ENCODE measurements around the gene SLC35F4. TPM values are rescaled to one million over a fixed set of nuclear protein-coding genes. Genes with fewer than 3 reads are reported as not detected.
"Not testable (repeated sequence)": the region's sequence is repeated elsewhere in the genome, so short reads cannot be mapped to it uniquely, and the experiment has no call there.

The SLC35F4 gene
- polyA plus RNA-seq, 4 donors: 2.2 to 3.9 (median 2.6) TPM

DNA sequence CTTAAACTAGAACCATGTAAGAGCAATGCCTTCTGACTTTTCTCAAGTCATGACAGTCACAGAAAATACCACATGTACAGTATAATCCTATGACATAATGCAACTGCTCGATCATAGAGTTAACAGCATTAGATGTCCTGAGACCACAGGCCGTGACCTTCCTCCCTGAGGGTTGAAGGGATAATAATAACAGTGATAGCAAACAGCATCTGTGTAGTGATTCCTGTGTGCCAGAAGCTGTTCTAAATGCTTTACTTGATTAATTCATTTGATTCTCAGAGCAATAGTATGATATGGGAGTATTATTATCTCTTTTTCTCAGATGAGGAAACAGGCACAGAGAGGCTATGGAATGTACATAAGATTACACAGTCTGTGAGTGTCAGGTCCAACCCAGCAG, 53.2 kb downstream of the SLC35F4 start:
- no peak for DNase-seq (ENCODE audit: low read depth in 4 of 4, low spot score in 2 of 4)

DNA sequence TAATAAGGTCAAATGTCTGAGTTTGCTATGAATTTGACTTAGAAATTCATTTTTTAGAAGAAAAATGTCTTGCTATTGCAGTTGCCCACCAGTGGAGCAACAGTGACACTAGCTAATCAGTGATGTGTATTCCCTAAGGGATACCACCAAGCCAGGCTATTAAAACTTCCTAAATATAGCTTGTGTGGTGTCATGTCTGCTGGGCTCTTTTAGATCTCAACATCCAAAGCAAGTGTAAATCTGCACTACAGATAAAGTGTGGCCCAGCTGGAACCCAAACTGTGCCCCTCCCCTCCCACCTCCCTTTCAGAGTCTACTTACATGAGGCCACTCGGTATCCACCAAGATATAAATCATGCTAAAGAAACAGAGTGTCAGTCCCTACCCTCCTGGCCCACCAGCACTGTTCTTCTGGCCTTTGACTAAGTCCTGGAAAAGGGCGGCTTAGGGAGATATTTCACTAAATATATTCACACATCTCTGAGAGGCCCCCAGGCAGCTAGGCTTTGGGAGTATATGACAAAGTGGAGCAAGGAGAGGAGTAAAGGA, 53.8 kb downstream of the SLC35F4 start:
- DNase-seq (ENCODE audit: low read depth in 4 of 4, low spot score in 2 of 4): no peak

GRCh38 chr14:57809808-57810207, 56.1 kb downstream of the SLC35F4 start:
- no peak for DNase-seq (ENCODE audit: low read depth in 4 of 4, low spot score in 2 of 4)

GRCh38 chr14:57797160-57797559, 68.7 kb downstream of the SLC35F4 start:
- no peak for DNase-seq (ENCODE audit: low read depth in 4 of 4, low spot score in 2 of 4)

DNA sequence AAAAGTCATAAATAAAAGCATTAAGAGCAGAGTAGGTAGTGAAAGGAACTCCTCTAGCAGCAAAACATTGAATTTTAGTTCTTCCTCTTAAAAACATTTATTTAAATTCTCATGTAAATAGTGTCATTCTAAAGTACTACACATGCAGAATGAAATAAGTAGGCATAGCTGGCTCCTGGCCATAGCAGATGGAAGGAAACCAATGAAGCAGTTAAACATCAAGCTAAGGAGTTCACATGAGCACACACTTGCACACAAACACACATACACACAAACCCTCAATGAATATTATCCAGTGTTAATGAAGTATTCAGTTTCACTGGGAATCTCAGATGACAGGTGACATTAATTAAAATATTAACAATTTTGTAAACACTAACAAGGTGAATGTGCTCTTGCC, 69.3 kb downstream of the SLC35F4 start:
- DNase-seq (ENCODE audit: low read depth in 4 of 4, low spot score in 2 of 4): no peak

GRCh38 chr14:57785058-57785457, 80.8 kb downstream of the SLC35F4 start:
- no peak for DNase-seq (ENCODE audit: low read depth in 4 of 4, low spot score in 2 of 4)

GRCh38 chr14:57771801-57772200, 94.1 kb downstream of the SLC35F4 start:
- DNase-seq (ENCODE audit: low read depth in 4 of 4, low spot score in 2 of 4): no peak

DNA sequence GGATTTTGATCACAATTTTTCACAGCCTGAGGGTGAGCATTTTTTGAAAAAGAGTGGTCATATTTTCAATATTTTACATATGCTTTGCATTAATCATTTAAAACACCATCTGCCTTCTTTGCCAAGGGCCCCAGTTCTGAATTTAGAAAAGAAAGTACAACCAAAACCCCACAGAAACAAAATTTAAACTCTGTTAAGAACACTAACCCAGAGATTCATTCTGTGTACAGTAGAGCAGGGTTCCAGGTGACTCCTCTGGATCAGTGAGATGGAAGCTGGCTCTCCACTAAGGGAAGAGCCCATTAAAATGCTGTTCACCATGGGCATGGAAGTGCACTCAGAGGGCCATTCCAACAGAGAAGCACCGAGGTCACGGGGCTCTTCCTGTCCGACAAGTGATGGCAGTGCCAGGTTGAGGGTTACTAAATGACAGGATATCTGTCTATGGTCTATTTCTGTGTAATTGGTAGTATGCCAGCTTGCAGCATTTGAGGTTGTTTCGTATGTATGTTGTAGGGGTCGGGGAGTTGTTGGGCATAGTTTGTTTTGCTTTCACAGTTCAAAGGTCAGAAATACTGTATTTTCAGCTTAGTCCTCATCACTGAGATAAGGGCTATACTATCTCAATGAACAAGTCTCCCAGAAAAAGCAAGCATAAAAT, 95.9 kb downstream of the SLC35F4 start:
- no peak for DNase-seq (ENCODE audit: low read depth in 4 of 4, low spot score in 2 of 4)

- DNase-seq (ENCODE audit: low read depth in 4 of 4, low spot score in 2 of 4): no peak
These were observed 104.1 kb downstream of the SLC35F4 start for GRCh38 chr14:57761800-57762199.

- no peak for DNase-seq (ENCODE audit: low read depth in 4 of 4, low spot score in 2 of 4)
These were observed 105.0 kb downstream of the SLC35F4 start for GRCh38 chr14:57760896-57761295.

DNA sequence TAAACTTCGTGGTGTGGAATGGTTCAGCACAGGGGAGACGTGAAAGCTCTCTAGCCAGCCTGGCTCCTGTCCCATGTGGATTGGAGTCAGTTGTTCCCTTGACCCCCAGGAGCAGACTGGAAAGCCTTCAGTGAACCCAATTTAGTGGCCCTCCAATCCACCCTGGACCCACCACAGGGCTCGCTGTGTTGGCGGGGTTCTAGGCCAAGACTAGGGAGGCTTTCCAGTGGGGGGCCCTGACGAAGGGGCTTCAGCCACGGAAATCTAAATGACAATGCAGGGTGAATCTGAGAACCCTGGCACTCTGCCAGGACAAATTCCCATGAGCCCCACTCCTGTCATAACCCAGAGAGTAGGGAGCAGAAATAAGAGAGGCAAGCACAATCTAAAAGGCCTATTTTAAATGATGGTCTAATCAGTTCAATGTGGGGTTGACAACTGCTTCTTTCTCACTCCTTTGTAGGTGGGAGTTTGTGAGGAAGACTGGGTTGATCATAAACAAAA, 110.8 kb downstream of the SLC35F4 start:
- DNase-seq (ENCODE audit: low read depth in 4 of 4, low spot score in 2 of 4): no peak

- no peak for DNase-seq (ENCODE audit: low read depth in 4 of 4, low spot score in 2 of 4)
These were observed 111.4 kb downstream of the SLC35F4 start for GRCh38 chr14:57754527-57754926.

- no peak for DNase-seq (ENCODE audit: low read depth in 4 of 4, low spot score in 2 of 4)
These were observed 112.1 kb downstream of the SLC35F4 start for GRCh38 chr14:57753821-57754220.

GRCh38 chr14:57752142-57752695, 113.7 kb downstream of the SLC35F4 start:
- not testable (repeated sequence) for DNase-seq (ENCODE audit: low read depth in 4 of 4, low spot score in 2 of 4)

DNA sequence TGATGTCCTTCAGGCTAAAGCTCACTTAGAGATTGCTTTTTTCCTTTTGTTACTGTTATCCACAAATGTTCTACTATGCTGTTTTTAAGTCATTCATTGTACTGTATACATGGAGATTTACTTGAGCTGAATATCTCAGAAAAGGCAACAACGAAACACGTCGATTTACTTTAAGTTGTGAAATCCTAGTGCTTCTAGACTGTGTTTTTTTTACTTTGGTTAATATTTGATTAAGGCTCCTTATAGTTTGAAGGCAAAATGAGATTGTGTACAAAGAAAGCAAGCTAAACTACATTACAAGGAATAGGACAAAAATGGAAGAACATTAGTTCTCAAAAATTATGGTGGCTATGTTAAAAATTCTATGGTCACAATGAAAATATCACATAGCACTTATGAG, 114.5 kb downstream of the SLC35F4 start:
- no peak for DNase-seq (ENCODE audit: low read depth in 4 of 4, low spot score in 2 of 4)

GRCh38 chr14:57749267-57749666, 116.6 kb downstream of the SLC35F4 start:
- DNase-seq (ENCODE audit: low read depth in 4 of 4, low spot score in 2 of 4): no peak

- DNase-seq (ENCODE audit: low read depth in 4 of 4, low spot score in 2 of 4): no peak
These were observed 117.6 kb downstream of the SLC35F4 start for GRCh38 chr14:57748279-57748678.

DNA sequence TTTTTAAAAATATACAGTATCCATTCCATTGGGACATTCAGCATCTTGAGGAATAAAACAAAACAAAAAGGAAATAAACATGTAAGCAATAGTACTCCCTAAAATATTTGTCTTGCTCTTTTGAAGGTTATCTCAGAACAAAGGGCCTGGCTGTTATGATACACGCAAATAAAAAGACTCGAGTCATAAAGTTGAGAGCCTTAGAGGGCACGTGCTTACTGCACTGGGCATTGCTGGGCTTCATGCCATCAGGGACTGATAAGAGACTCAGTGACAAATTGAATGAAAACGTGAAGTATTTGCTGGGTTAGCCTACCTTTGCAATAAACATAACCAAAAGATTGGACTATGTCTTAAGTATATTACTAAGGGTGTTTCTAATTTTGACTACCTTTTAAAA, 118.9 kb downstream of the SLC35F4 start:
- no peak for DNase-seq (ENCODE audit: low read depth in 4 of 4, low spot score in 2 of 4)

- DNase-seq (ENCODE audit: low read depth in 4 of 4, low spot score in 2 of 4): no peak
These were observed 119.3 kb downstream of the SLC35F4 start for GRCh38 chr14:57746563-57746962.

DNA sequence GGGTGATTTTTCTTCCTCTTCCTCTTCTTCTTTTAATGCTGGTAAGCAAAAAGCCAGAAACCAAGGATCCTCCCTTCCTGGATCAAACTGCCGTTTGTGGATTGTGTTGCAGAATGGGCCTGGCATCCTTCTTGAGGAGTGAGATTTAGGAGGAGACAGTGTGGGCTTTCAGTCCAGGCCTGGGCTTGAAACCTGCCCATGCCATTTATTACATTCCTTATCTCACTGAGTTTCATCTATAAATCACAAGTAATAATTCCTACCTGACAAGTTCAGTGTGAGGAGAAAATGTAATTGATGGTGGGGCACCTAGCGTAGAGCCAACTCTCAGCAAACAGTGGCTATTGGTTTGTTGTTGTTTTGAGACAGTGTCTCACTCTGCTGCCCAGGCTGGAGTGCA, 126.4 kb downstream of the SLC35F4 start:
- no peak for DNase-seq (ENCODE audit: low read depth in 4 of 4, low spot score in 2 of 4)

DNA sequence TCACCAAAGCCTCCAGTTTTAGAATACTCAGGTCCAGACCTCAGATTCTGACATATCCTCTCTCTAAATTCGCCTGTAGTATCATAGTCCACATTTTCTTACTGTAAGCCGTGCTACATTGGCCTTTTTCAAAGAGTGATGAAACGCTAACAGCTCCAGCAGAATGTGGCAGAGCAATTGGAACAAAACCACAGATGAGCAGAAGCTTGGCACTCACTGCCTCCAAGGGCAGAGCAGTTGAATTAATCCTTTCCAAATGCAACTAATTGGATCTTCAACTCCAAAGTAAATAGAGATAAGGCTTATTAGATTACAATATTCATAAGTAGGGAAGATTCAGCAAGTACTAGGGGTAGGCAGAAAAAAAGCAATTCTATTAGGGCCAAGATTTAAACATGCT, 128.3 kb downstream of the SLC35F4 start:
- DNase-seq (ENCODE audit: low read depth in 4 of 4, low spot score in 2 of 4): no peak

GRCh38 chr14:57736391-57736790, 129.5 kb downstream of the SLC35F4 start:
- no peak for DNase-seq (ENCODE audit: low read depth in 4 of 4, low spot score in 2 of 4)
